Aorta (tissue), 5 donors: ENCODE measurements around the gene RGMB. TPM values are rescaled to one million over a fixed set of nuclear protein-coding genes. Genes with fewer than 3 reads are reported as not detected.

Experiments
- ATAC-seq: fragments of 200-7000 bp; cut with Tn5 transposase; one replicate; pipeline ENCODE4 v1.9.1; 2022; ENCODE audit warnings: moderate library complexity; ENCODE audit not compliant: low FRiP score
- DNase-seq, 2 donors: peaks; one replicate each; pipeline ENCODE4 v3.0.0-alpha.2; 2020
- H3K27ac ChIP-seq, 2 donors: one replicate each; pipeline ENCODE4 v1.5.1; 2013; ENCODE audit warnings: low read length in 2 of 2, mild to moderate bottlenecking in 2 of 2, moderate library complexity in 2 of 2, control low read depth in 1 of 2, inconsistent platforms in 1 of 2, low read depth in 1 of 2
- H3K27me3 ChIP-seq, 2 donors: one replicate each; pipeline ENCODE4 v1.6.1; 2013; ENCODE audit warnings: control low read depth in 1 of 2, low read length in 1 of 2, mild to moderate bottlenecking in 1 of 2, moderate library complexity in 1 of 2; ENCODE audit not compliant: insufficient read depth in 2 of 2, control insufficient read depth in 1 of 2
- H3K36me3 ChIP-seq, 2 donors: one replicate each; pipeline ENCODE4 v1.6.1; 2013; ENCODE audit warnings: control low read depth in 1 of 2, low read length in 1 of 2, mild to moderate bottlenecking in 1 of 2; ENCODE audit not compliant: insufficient read depth in 2 of 2, control insufficient read depth in 1 of 2
- H3K4me1 ChIP-seq, 2 donors: one replicate each; pipeline ENCODE4 v1.6.1; 2013; ENCODE audit warnings: low read length in 2 of 2, control low read depth in 1 of 2, mild to moderate bottlenecking in 1 of 2, moderate library complexity in 1 of 2; ENCODE audit not compliant: insufficient read depth in 2 of 2, control insufficient read depth in 1 of 2
- H3K4me3 ChIP-seq, 2 donors: one replicate each; pipeline ENCODE4 v1.5.1; 2013; ENCODE audit warnings: low read length in 2 of 2, control low read depth in 1 of 2, mild to moderate bottlenecking in 1 of 2
- H3K9me3 ChIP-seq: one replicate; pipeline ENCODE4 v1.6.1; 2013; ENCODE audit warnings: mild to moderate bottlenecking, low read length; ENCODE audit not compliant: control insufficient read depth
- WGBS, 2 donors: extraction: QIAGEN DNeasy Blood & Tissue Kit; methylation state at CpG; one replicate each; pipeline ENCODE4 v1.1.7; 2013; 5-methylcytosine and 5-hydroxymethylcytosine counted together
- intact Hi-C, 2 donors: fragments of 100-400 bp; cut with DNase I; formaldehyde crosslinking; loops; one replicate each; pipeline versions ENCODE4 v1.14.2 to v1.15.0; 2022
- polyA plus RNA-seq, 2 donors: library from polyadenylated mRNA; stranded (reverse); fragments of 200-250 nt; gene quantifications; one replicate each; pipeline ENCODE4 v1.2.3, GENCODE V29; 2013
- total RNA-seq, 2 donors: library from RNA; stranded (reverse); fragmentation: NEBNext Ultra II Directional; extraction: Animal tissue kit (Norgen Biotek cat#: 25700); gene quantifications; one replicate each; pipeline ENCODE4 v1.2.1, GENCODE V29; 2021
- donor health status: healthy with polysubstance abuse.
- donor health status: Bipolar disorder and iron deficiency.
- donor health status: DM: no; HTN: no; CAD: no.
- donor health status: DM: no; HTN: no; CAD: no.
- donor health status: DM: yes; HTN: yes; CAD: no.

The RGMB gene
- total and polyA plus RNA-seq, 4 donors, result 1.5 to 13.9 (median 8.2) TPM

DNA sequence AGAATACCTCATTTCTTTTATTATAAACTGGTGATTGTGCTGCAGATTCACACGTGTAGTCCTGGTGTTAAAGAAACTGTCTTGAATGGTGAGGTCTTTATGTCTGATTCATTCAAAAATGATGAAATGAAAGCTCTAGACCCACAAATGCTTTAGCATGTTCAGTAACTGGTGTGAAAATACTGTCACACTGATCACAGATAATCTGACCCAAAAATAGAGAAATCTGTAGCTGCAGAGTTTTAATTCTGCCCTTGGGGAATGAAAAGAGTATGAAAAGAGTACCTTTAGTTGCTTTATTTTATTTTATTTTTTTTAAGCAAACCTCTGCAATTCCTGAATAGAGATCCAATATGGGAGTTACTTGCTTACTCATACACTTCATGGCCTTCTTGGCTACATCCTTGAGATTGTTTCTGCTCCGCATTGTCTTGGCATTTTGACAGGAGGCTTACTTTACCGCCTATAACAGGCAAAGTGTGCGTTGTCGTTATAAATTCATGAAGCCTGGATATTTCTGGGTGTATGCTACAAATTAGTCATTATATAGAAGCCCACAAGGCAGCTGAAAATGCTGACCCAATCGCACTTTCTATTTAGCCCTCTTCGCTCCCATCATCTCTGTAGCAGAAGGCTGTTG, 2.7 kb downstream of the RGMB start:
- no peak for ATAC-seq
- Histone ChIP-seq H3K36me3 (no peaks in the 10 kb centered on the region), H3K4me3 (no peak overlapping the region), H3K4me1 (peaks cover 0 to 2% of the 10 kb centered on the region in 2 donors), H3K27ac (no peak overlapping the region), H3K27me3 (no peaks in the 10 kb centered on the region), H3K9me3 (no peaks in the 10 kb centered on the region)
- no peak for DNase-seq
- intact Hi-C loops, result no loop called here
- WGBS, 2 donors, result 86% methylated on average over 7 of the region's 7 CpGs

DNA sequence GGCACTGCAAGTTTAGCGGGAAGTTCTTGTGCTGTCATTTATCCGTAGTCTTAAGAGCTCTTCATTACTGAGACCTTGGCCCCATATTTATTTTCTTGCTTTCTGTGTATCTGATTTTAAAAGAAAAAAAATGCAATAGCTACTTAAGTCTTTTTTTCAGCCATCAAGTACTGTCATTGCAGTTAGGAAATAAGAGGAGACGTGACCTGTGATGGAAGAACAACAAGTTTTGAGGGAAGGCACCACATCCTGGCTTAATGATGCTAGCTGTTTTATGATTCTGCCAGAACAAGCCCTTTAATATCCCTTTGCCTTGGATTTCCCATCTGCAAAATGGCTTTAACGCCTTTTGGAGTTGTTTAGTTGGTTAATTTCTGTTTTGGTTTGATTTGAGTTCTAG, 3.8 kb downstream of the RGMB start:
- Histone ChIP-seq H3K4me3 (no peak overlapping the region), H3K36me3 (no peaks in the 10 kb centered on the region), H3K27me3 (no peaks in the 10 kb centered on the region), H3K27ac (no peak overlapping the region), H3K9me3 (no peaks in the 10 kb centered on the region), H3K4me1 (peaks cover 0 to 2% of the 10 kb centered on the region in 2 donors)
- intact Hi-C loops, result no loop called here
- no peak for DNase-seq
- no peak for ATAC-seq
- WGBS, 2 donors, result 94 to 96% methylated on average over 4 of the region's 4 CpGs

GRCh38 chr5:98779264-98779877, 5.9 kb downstream of the RGMB start:
- Histone ChIP-seq H3K9me3 (no peaks in the 10 kb centered on the region), H3K4me1 (peaks cover 0 to 2% of the 10 kb centered on the region in 2 donors), H3K4me3 (no peak overlapping the region), H3K27me3 (no peaks in the 10 kb centered on the region), H3K27ac (no peak overlapping the region), H3K36me3 (no peaks in the 10 kb centered on the region)
- 93 to 96% methylated on average over 11 of the region's 11 CpGs for WGBS, 2 donors
- DNase-seq (no peak), ATAC-seq (no peak)
- intact Hi-C loops, result no loop called here

GRCh38 chr5:98780390-98780789, 6.9 kb downstream of the RGMB start:
- Histone ChIP-seq H3K27me3 (no peaks in the 10 kb centered on the region), H3K36me3 (no peaks in the 10 kb centered on the region), H3K4me1 (peaks cover 0 to 2% of the 10 kb centered on the region in 2 donors), H3K9me3 (no peaks in the 10 kb centered on the region), H3K27ac (no peak overlapping the region), H3K4me3 (no peak overlapping the region)
- intact Hi-C loops, result no loop called here
- DNase-seq (no peak), ATAC-seq (no peak)
- WGBS, 2 donors, result 88 to 91% methylated on average over 3 of the region's 3 CpGs

DNA sequence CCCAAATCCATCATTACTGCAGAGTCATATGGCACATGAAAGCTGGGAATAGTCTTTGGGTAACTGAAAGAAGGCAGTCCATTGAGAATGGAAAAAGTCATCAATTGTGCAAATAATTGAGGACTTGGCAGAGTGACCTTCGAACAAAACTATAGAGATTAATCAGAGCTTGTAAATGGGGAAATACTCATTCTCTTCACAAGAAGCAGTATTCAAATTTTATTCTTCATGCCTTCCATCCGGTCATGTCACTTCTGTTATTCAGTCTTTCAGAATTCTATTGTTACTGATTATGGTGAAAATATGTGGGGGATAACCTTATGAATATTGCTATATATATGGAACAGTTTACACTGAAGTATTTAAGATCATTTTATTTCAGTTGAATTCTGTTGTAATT, 8.1 kb downstream of the RGMB start:
- no peak overlapping the region for H3K27ac ChIP-seq
- peaks cover 0 to 2% of the 10 kb centered on the region in 2 donors for H3K4me1 ChIP-seq
- no peak overlapping the region for H3K4me3 ChIP-seq
- no peak for ATAC-seq
- 71% methylated on average over 2 of the region's 2 CpGs for WGBS, 2 donors
- intact Hi-C loops, result no loop called here
- no peaks in the 10 kb centered on the region for H3K27me3 ChIP-seq
- no peaks in the 10 kb centered on the region for H3K9me3 ChIP-seq
- no peak for DNase-seq
- H3K36me3 ChIP-seq, result no peaks in the 10 kb centered on the region

DNA sequence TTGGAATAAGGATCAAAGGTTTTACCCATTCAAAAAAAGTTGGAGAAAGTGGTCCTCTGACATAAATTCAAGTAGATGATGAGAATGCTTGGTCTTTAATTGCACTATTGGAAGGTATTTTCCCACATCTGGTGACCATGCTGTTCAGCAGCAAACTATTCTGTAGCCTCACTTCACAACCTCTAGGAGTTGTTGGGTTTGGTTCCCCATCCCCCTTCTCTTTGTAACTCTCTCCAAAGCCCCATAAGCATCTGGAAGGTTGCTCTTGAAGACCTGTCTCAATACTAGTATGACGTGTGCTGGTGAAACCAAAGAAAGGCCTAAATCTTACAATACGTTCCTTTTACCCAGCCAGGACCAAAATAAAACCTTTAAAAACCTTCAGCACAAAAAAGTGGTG, 8.5 kb downstream of the RGMB start:
- WGBS, 2 donors, result 85 to 93% methylated on average over 2 of the region's 2 CpGs
- peaks cover 2% of the 10 kb centered on the region in 2 donors for H3K4me1 ChIP-seq

GRCh38 chr5:98783051-98783649, 9.7 kb downstream of the RGMB start:
- H3K9me3 ChIP-seq, result no peaks in the 10 kb centered on the region
- H3K4me3 ChIP-seq, result no peak overlapping the region
- peaks cover 2% of the 10 kb centered on the region in 2 donors for H3K4me1 ChIP-seq

More for the DNA sequence above, 8.5 kb downstream of the RGMB start:
- DNase-seq (no peak), ATAC-seq (no peak)
- Histone ChIP-seq H3K9me3 (no peaks in the 10 kb centered on the region), H3K27me3 (no peaks in the 10 kb centered on the region), H3K27ac (no peak overlapping the region), H3K4me3 (no peak overlapping the region), H3K36me3 (no peaks in the 10 kb centered on the region)
- intact Hi-C loops, result no loop called here

DNA sequence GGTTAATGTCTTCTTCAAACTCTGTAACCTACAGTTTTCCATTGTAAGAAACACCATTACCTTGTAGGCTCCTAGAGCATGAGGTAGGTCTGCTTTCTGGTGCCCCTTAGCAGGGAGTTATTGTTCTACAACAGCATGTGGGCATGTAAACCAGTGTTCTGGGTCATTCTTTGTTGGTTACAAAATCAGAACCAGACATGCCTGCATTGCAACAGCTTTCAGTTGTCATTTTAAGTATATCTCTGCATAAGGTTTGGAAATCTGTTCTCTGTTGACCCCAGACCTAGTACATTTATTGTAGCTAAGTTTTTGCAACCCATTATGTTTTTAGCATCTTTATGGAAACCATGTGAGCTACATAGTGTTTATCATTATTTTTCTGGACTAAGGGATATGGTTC, 10.9 kb downstream of the RGMB start:
- intact Hi-C loops, result no loop called here
- DNase-seq, result no peak
- H3K4me1 ChIP-seq, result peaks cover 2% of the 10 kb centered on the region in 2 donors
- H3K36me3 ChIP-seq, result no peaks in the 10 kb centered on the region
- no peak for ATAC-seq
- no peak overlapping the region for H3K4me3 ChIP-seq
- no peak overlapping the region for H3K27ac ChIP-seq
- H3K9me3 ChIP-seq, result no peaks in the 10 kb centered on the region
- H3K27me3 ChIP-seq, result no peaks in the 10 kb centered on the region

More at GRCh38 chr5:98783051-98783649, 9.7 kb downstream of the RGMB start:
- no peaks in the 10 kb centered on the region for H3K27me3 ChIP-seq
- no peak overlapping the region for H3K27ac ChIP-seq
- DNase-seq, result no peak
- intact Hi-C loops, result no loop called here
- WGBS, 2 donors, result 87 to 89% methylated on average over 3 of the region's 3 CpGs
- ATAC-seq, result no peak
- H3K36me3 ChIP-seq, result no peaks in the 10 kb centered on the region

DNA sequence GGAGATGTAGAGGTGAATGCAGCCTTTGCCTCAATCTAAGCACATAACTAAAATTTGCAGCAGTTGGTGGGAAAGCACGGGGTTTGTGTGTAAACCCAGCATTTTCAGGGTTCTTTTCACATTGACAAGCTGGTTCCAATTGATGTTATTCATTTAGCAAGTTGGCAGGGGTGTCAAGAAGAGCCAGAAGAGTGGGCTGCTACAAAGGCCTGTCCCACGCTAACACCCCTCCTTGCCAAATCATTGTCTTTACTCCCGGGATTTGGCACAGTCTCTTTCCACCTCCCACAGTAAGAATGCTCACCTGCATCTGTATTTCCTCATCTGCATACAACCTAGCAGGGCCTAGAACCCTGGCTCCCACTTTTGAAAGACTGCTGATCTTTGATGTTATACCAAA, 11.8 kb downstream of the RGMB start:
- intact Hi-C loops, result no loop called here
- Histone ChIP-seq H3K36me3 (no peaks in the 10 kb centered on the region), H3K4me3 (no peak overlapping the region), H3K27ac (no peak overlapping the region), H3K4me1 (peaks cover 2% of the 10 kb centered on the region in 2 donors), H3K9me3 (no peaks in the 10 kb centered on the region), H3K27me3 (no peaks in the 10 kb centered on the region)
- ATAC-seq (no peak), DNase-seq (no peak)
- WGBS, 2 donors, result 78 to 81% methylated on average over 3 of the region's 3 CpGs
